Loucy (cell line): ENCODE results near the gene DZANK1.

ENCODE experiments used
- H2AFZ ChIP-seq: fragments of 200-600 bp; sonication (generic); 2 replicates; pipeline ENCODE4 v1.6.0; 2016; ENCODE audit warnings: antibody characterized with exemption, mild to moderate bottlenecking, low read length, moderate library complexity
- H3F3A ChIP-seq: fragments of 200-600 bp; 2 replicates; pipeline ENCODE4 v1.6.0; 2016; ENCODE audit warnings: antibody characterized with exemption, low read depth, mild to moderate bottlenecking
- H3K27me3 ChIP-seq: fragments of 200-600 bp; sonication (generic); 2 replicates; pipeline ENCODE4 v1.6.1; 2014; ENCODE audit warnings: low read length, mild to moderate bottlenecking; ENCODE audit not compliant: insufficient read depth, poor library complexity, severe bottlenecking
- H3K36me3 ChIP-seq: fragments of 200-600 bp; sonication (generic); 2 replicates; pipeline ENCODE4 v1.6.1; 2016; ENCODE audit warnings: low read length; ENCODE audit not compliant: insufficient read depth
- H3K4me1 ChIP-seq: fragments of 200-600 bp; sonication (generic); 2 replicates; pipeline ENCODE4 v1.5.1; 2014; ENCODE audit warnings: low read length, mild to moderate bottlenecking; ENCODE audit not compliant: insufficient read depth, poor library complexity, severe bottlenecking
- H3K4me2 ChIP-seq: fragments of 200-600 bp; sonication (generic); 2 replicates; pipeline ENCODE4 v1.6.0; 2014; ENCODE audit warnings: antibody characterized with exemption, low read length, low read depth, mild to moderate bottlenecking; ENCODE audit not compliant: poor library complexity, severe bottlenecking
- H3K4me3 ChIP-seq: fragments of 200-600 bp; sonication (generic); 2 replicates; pipeline ENCODE4 v1.5.1; 2014; ENCODE audit warnings: low read length, mild to moderate bottlenecking, mixed read lengths; ENCODE audit not compliant: poor library complexity, severe bottlenecking
- H3K79me2 ChIP-seq: fragments of 200-600 bp; sonication (generic); 2 replicates; pipeline ENCODE4 v1.6.1; 2014; ENCODE audit warnings: low read length; ENCODE audit not compliant: insufficient read depth
- H3K9ac ChIP-seq: fragments of 200-600 bp; sonication (generic); 2 replicates; pipeline ENCODE4 v1.6.0; 2014; ENCODE audit warnings: mild to moderate bottlenecking, low read depth, low read length, moderate library complexity; ENCODE audit not compliant: poor library complexity, severe bottlenecking
- H3K9me2 ChIP-seq: fragments of 200-600 bp; sonication (generic); replicated peaks from 2 replicates; pipeline ENCODE4 v1.6.1; 2016; ENCODE audit warnings: low read depth, low read length, mixed read lengths
- H3K9me3 ChIP-seq: fragments of 200-600 bp; sonication (generic); 2 replicates; pipeline ENCODE4 v1.6.1; 2014; ENCODE audit warnings: mild to moderate bottlenecking, antibody characterized with exemption, low read length, low read depth; ENCODE audit not compliant: insufficient read depth
- H4K20me1 ChIP-seq: fragments of 200-600 bp; sonication (generic); 2 replicates; pipeline ENCODE4 v1.6.0; 2014; ENCODE audit warnings: antibody characterized with exemption, low read length, mild to moderate bottlenecking; ENCODE audit not compliant: insufficient read depth, poor library complexity, severe bottlenecking
- CTCF ChIP-seq: fragments of 200-600 bp; sonication (generic); conservative IDR thresholded peaks from 2 replicates; pipeline ENCODE4 v1.5.1; 2014; ENCODE audit warnings: mild to moderate bottlenecking, antibody characterized with exemption, low read length
- EZH2phosphoT487 ChIP-seq: fragments of 200-600 bp; IDR thresholded peaks from 2 replicates; pipeline ENCODE4 v1.6.1; 2018; ENCODE audit warnings: antibody characterized with exemption, mild to moderate bottlenecking, moderate library complexity, borderline replicate concordance

The DZANK1 gene

GRCh38 chr20:18513208-18513607, 46.4 kb upstream of the DZANK1 start:
- peaks cover 12% of the 10 kb centered on the region for H3K4me1 ChIP-seq
- no peak overlapping the region for H2AFZ ChIP-seq
- H3K9me2 ChIP-seq, result no peaks in the 10 kb centered on the region
- H3F3A ChIP-seq, result no peaks in the 10 kb centered on the region
- H3K4me2 ChIP-seq, result peak overlapping the region; percentile 35
- H4K20me1 ChIP-seq, result peaks cover 3% of the 10 kb centered on the region
- H3K4me3 ChIP-seq, result no peak overlapping the region
- TF ChIP-seq CTCF, result no peak
- no peak for TF ChIP-seq EZH2phosphoT487
- no peaks in the 10 kb centered on the region for H3K27me3 ChIP-seq
- H3K36me3 ChIP-seq, result peaks cover 7% of the 10 kb centered on the region; the same call in 1 of the 2 replicates
- no peak overlapping the region for H3K9ac ChIP-seq
- no peaks in the 10 kb centered on the region for H3K9me3 ChIP-seq
- peaks cover 14% of the 10 kb centered on the region for H3K79me2 ChIP-seq

- no peak overlapping the region for H3K9ac ChIP-seq
- peaks cover 20% of the 10 kb centered on the region for H3K4me1 ChIP-seq
- TF ChIP-seq EZH2phosphoT487, result no peak
- TF ChIP-seq CTCF, result no peak
- H3K9me3 ChIP-seq, result no peaks in the 10 kb centered on the region
- no peak overlapping the region for H2AFZ ChIP-seq
- peaks cover 3% of the 10 kb centered on the region for H4K20me1 ChIP-seq
- no peaks in the 10 kb centered on the region for H3K27me3 ChIP-seq
- H3K4me2 ChIP-seq, result peak overlapping the region; percentile 37
- H3K36me3 ChIP-seq, result peaks cover 7% of the 10 kb centered on the region; the same call in 1 of the 2 replicates
- no peaks in the 10 kb centered on the region for H3K9me2 ChIP-seq
- peak overlapping the region; percentile 36 for H3K4me3 ChIP-seq
- peaks cover 19% of the 10 kb centered on the region for H3K79me2 ChIP-seq
- no peaks in the 10 kb centered on the region for H3F3A ChIP-seq
Observed at GRCh38 chr20:18511571-18511970, 44.7 kb upstream of the DZANK1 start.

GRCh38 chr20:18507218-18508191, 40.7 kb upstream of the DZANK1 start, which contains the start of gene SEC23B:
TSS of gene SEC23B (plus strand) at chr20:18507940. CDS start at chr20:18510836, 2,896 bp downstream.
- Histone ChIP-seq H3K4me1 (peaks cover 22% of the 10 kb centered on the region), H3K79me2 (peaks cover 19% of the 10 kb centered on the region), H3K9me3 (no peaks in the 10 kb centered on the region), H3K9me2 (no peaks in the 10 kb centered on the region), H2AFZ (peak within 1 kb of the TSS; percentile 96), H4K20me1 (peaks cover 3% of the 10 kb centered on the region), H3K9ac (peak within 1 kb of the TSS; percentile 68), H3K4me2 (peak within 1 kb of the TSS; percentile 84), H3K27me3 (peaks cover 21% of the 10 kb centered on the region), H3K36me3 (no peaks in the 10 kb centered on the region), H3F3A (no peaks in the 10 kb centered on the region), H3K4me3 (peak within 1 kb of the TSS; percentile 76)
- TF ChIP-seq EZH2phosphoT487 (no peak), CTCF (no peak)
